ENCODE data around the gene SNRNP27.

- TF ChIP-seq ZFP30 (CRISPR knock-in tag; IDR thresholded peaks at IDR 0.05) (no peak), SNAI2 (CRISPR knock-in tag; IDR thresholded peaks at IDR 0.05) (no peak), ZNF70 (CRISPR knock-in tag; IDR thresholded peaks at IDR 0.05) (no peak), BACH2 (CRISPR knock-in tag; IDR thresholded peaks at IDR 0.05; ENCODE audit: borderline replicate concordance) (no peak), ZC3H10 (CRISPR knock-in tag; IDR thresholded peaks at IDR 0.05) (no peak), ZFP3 (CRISPR knock-in tag; IDR thresholded peaks at IDR 0.05) (peak; percentile 74), CSDC2 (CRISPR knock-in tag; IDR thresholded peaks at IDR 0.05) (peak; percentile 74; the same call in 1 of the 2 replicates), TSHZ2 (CRISPR knock-in tag; IDR thresholded peaks at IDR 0.05) (peak; percentile 16; the same call in 1 of the 2 replicates), PATZ1 (CRISPR knock-in tag; IDR thresholded peaks at IDR 0.05; ENCODE audit: borderline replicate concordance) (peak; percentile 41; the same call in 1 of the 2 replicates)
Observed at GRCh38 chr2:69914164-69914949, 20.6 kb downstream of the SNRNP27 start.
